Myocyte (in vitro differentiated cells): Measurements from ENCODE around the gene TRIO. TPM values are rescaled to one million over a fixed set of nuclear protein-coding genes. Genes with fewer than 3 reads are reported as not detected.

Source experiments
- DNase-seq: peaks from one replicate; pipeline ENCODE4 v3.0.0-alpha.2; 2012; ENCODE audit warnings: low read depth
- total RNA-seq: library from RNA; depleted of rRNA; stranded (reverse); fragments of >200 nt; gene quantifications from 2 replicates; pipeline ENCODE4 v1.2.3, GENCODE V29; 2014

Gene TRIO
- total RNA-seq, 1 donor from 2014 or later = 126 TPM

DNA sequence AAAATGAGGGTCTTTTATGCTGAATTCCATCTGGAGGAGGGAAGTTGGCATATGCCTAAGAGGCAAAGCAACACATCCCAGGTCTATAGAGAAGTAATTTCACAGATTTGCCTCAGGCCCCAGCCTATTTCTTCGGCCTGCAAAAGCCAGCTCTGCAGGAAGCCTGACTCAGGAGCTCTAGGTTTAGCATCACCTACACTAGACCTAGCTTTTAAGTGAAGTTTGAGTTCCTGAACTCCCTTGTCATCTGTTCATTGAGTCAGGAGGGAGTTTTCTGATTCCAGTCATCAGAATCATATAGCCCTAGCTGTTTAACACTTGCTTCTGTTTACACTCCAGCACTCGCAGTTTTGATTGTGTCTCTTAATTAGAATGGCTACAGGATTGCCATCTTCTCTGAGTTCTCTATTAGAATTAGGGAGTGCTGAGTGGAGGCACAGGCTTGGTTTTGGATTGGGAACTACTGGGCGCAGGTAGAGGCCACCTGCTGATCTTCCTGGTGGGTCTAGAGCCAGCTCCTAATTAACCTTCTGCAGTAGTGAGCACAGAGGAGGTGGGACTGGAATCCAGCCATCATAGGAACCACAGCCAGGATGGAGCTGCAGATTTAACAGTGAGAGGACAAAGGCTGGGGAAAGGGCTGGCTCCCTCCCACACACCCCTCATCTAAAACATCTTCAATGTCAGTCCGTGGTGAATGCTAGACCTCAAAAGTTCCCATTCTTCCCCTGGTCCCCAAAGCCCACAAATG lies 179.5 kb downstream of the TRIO start:
- no peak for DNase-seq

- DNase-seq = no peak
Measured at GRCh38 chr5:14323466-14323865, 180.3 kb downstream of the TRIO start.

DNA sequence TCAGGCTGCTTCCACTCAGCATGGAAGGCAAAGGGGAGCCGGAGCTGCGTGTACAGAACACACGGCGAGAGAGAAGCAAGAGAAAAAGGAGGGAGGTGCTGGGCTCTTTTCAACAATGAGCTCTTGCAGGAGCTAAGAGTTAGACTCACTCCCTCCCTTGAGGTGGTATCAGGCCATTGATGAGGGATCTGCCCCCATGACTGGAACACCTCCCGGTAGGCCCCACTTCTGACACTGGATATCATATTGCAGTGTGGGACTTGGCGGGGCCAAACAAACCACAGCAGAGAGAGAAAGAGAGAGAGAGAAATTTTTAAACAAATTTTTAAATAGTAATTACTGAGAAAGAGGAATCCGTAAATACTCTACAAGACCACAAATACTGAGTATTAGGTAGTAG lies 182.2 kb downstream of the TRIO start:
- peak; percentile 23 for DNase-seq

GRCh38 chr5:14326035-14326903 lies 183.1 kb downstream of the TRIO start:
- DNase-seq = no peak

- DNase-seq = no peak
Measured at GRCh38 chr5:14327624-14328023, 184.5 kb downstream of the TRIO start.

- DNase-seq = no peak
Measured at GRCh38 chr5:14328144-14328543, 185.0 kb downstream of the TRIO start.

GRCh38 chr5:14330291-14330690 lies 187.1 kb downstream of the TRIO start:
- no peak for DNase-seq

DNA sequence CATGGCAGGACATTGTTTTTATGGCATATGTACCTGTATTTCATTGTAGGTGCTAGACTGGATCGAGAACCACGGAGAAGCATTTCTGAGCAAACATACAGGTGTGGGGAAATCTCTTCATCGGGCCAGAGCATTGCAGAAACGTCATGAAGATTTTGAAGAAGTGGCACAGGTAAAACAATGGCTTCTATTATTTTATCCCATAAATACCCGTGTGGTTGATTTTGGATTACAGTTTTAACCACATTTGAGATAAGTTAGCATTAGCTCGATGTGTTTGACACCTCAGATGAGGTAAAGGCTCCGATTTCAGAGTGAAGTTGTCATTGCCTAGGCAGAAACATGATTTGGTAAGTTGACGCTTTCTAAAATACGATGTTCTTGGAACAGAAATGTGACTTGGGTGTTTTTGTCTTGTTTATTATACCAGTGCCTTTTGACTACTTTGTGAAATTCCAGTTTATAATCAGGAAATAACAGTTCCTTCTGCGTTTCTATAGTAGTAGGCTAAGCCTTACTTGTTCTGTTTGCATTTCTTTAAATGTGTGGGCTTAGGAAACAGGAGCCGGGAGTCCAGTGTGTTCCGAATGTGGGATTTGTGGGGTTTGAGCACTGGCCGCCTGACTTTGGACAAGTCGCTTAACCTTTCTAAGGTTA lies 187.7 kb downstream of the TRIO start:
- no peak for DNase-seq

GRCh38 chr5:14331386-14331781 lies 188.2 kb downstream of the TRIO start:
- no peak for DNase-seq

DNA sequence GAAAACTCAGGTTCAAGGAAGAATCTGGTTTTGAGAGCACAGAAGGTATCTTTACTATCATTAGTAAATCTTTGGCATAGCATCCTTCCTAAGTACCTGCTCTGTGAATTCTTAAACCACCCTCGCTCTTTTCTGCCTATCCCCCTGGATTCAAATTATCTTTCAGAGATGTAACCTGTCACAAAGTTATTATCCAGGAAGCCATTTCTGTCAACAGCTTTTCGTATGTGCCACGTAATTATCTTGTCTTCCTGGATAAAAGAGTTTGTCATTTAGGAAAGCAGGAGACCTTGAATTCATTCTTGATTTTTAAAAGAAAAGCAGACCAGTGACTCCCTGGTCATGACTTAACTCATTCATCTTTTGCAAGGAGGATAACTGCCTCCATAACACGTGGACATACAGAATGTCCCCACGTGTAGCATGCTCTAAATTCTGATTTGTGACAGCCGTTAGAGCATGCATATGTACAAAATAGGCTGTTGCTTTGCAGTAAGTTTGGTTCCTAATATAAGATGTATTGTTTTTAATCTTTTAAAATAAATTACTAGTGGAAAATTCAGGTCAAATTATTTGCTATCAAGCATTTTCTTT lies 189.0 kb downstream of the TRIO start:
- no peak for DNase-seq

GRCh38 chr5:14332746-14333145 lies 189.6 kb downstream of the TRIO start:
- no peak for DNase-seq

- peak; percentile 51 for DNase-seq
Measured at GRCh38 chr5:14337593-14337992, 194.5 kb downstream of the TRIO start.

GRCh38 chr5:14339468-14339867 lies 196.3 kb downstream of the TRIO start:
- no peak for DNase-seq

GRCh38 chr5:14341571-14342230 lies 198.6 kb downstream of the TRIO start:
- DNase-seq = no peak

DNA sequence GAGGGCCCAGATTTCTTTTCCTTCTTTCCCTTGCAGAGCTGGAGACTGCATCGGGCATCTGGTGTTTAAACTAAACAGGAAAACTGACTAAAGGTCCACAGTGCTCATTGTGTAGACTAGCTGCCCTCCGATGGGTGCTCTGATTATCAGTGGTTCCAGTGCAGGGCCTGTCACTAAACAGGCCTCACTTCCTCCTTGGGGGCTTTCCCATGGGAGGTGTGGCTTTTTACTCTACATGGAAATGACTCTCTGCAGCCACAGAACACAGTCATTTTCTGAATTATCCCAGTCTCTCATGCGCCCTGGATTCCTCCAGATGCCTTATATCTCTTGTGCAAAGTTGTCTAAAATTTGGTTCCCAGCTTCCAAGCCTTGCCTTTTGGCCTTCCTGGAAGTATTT lies 199.2 kb downstream of the TRIO start:
- DNase-seq = peak; percentile 17

DNA sequence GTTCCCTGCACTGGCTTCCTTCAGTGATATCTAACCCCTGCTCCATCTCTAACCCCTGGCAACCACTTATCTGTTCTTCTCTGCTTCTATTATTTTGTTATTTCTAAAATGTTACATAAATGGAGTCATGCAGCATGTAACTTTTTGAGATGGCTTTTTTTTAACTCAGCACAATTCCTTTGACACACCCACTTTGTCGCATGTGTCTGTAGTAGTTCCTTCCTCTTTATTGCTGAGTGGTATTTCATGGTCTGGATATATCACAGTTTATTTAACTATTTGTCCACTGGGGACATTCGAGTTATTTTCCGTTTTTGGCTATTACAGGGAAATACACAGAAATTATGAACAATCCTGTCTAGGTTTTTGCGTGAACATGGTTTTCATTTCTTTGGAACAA lies 200.2 kb downstream of the TRIO start:
- no peak for DNase-seq

- DNase-seq = no peak
Measured at GRCh38 chr5:14347522-14347921, 204.4 kb downstream of the TRIO start.

GRCh38 chr5:14348142-14348541 lies 205.0 kb downstream of the TRIO start:
- DNase-seq = no peak

- no peak for DNase-seq
Measured at GRCh38 chr5:14349029-14349428, 205.9 kb downstream of the TRIO start.

- no peak for DNase-seq
Measured at GRCh38 chr5:14351086-14351661, 208.0 kb downstream of the TRIO start.
